ENCODE results near the gene SYNM.

SYNM gene

GRCh38 chr15:99163271-99164062 is 58.6 kb downstream of the SYNM start:
- in situ Hi-C loops (cut with HindIII; ENCODE audit: low sequenced_read_pairs) = no loop called here

- in situ Hi-C loops (cut with HindIII; ENCODE audit: low sequenced_read_pairs) = no loop called here
Observed at GRCh38 chr15:99164119-99164518, 59.2 kb downstream of the SYNM start.

GRCh38 chr15:99165020-99165790 is 60.3 kb downstream of the SYNM start:
- in situ Hi-C loops (cut with HindIII; ENCODE audit: low sequenced_read_pairs) = no loop called here

GRCh38 chr15:99165956-99166689 is 61.2 kb downstream of the SYNM start:
- in situ Hi-C loops (cut with HindIII; ENCODE audit: low sequenced_read_pairs) = no loop called here

GRCh38 chr15:99167201-99167600 is 62.3 kb downstream of the SYNM start:
- in situ Hi-C loops (cut with HindIII; ENCODE audit: low sequenced_read_pairs) = no loop called here

- in situ Hi-C loops (cut with HindIII; ENCODE audit: low sequenced_read_pairs) = no loop called here
Observed at GRCh38 chr15:99167640-99168039, 62.8 kb downstream of the SYNM start.

GRCh38 chr15:99168601-99169580 is 64.0 kb downstream of the SYNM start:
- in situ Hi-C loops (cut with HindIII; ENCODE audit: low sequenced_read_pairs) = no loop called here

- in situ Hi-C loops (cut with HindIII; ENCODE audit: low sequenced_read_pairs) = no loop called here
Observed at GRCh38 chr15:99169769-99170311, 65.0 kb downstream of the SYNM start.

GRCh38 chr15:99170476-99171065 is 65.7 kb downstream of the SYNM start:
- in situ Hi-C loops (cut with HindIII; ENCODE audit: low sequenced_read_pairs) = no loop called here

- in situ Hi-C loops (cut with HindIII; ENCODE audit: low sequenced_read_pairs) = no loop called here
Observed at GRCh38 chr15:99172171-99172570, 67.3 kb downstream of the SYNM start.

GRCh38 chr15:99172989-99173388 is 68.1 kb downstream of the SYNM start:
- in situ Hi-C loops (cut with HindIII; ENCODE audit: low sequenced_read_pairs) = no loop called here

GRCh38 chr15:99174567-99175395 is 69.9 kb downstream of the SYNM start:
- in situ Hi-C loops (cut with HindIII; ENCODE audit: low sequenced_read_pairs) = no loop called here

GRCh38 chr15:99176757-99177156 is 71.9 kb downstream of the SYNM start:
- in situ Hi-C loops (cut with HindIII; ENCODE audit: low sequenced_read_pairs) = no loop called here

- in situ Hi-C loops (cut with HindIII; ENCODE audit: low sequenced_read_pairs) = no loop called here
Observed at GRCh38 chr15:99177679-99178078, 72.8 kb downstream of the SYNM start.

- in situ Hi-C loops (cut with HindIII; ENCODE audit: low sequenced_read_pairs) = no loop called here
Observed at GRCh38 chr15:99180086-99180963, 75.4 kb downstream of the SYNM start.

- in situ Hi-C loops (cut with HindIII; ENCODE audit: low sequenced_read_pairs) = no loop called here
Observed at GRCh38 chr15:99180964-99181306, 76.1 kb downstream of the SYNM start.

- in situ Hi-C loops (cut with HindIII; ENCODE audit: low sequenced_read_pairs) = no loop called here
Observed at GRCh38 chr15:99181545-99181971, 76.7 kb downstream of the SYNM start.

- in situ Hi-C loops (cut with HindIII; ENCODE audit: low sequenced_read_pairs) = no loop called here
Observed at GRCh38 chr15:99182791-99183190, 77.9 kb downstream of the SYNM start.

Measured in DLD1 (cell line).